Activated CD8-positive, alpha-beta T cell treated with anti-CD3 and anti-CD28 coated beads for 36 hours (primary cell): ENCODE measurements around the gene DCAF6. TPM values are rescaled to one million over a fixed set of nuclear protein-coding genes. Genes with fewer than 3 reads are reported as not detected.

Experiments
- ATAC-seq: fragments of 200-7000 bp; cut with Tn5 transposase; one replicate; pipeline ENCODE4 v1.10.0; 2021; ENCODE audit warnings: mild to moderate bottlenecking, moderate library complexity
- CTCF ChIA-PET: fragments of 350-600 bp; sonication (Branson Sonifier 250); formaldehyde crosslinking; loops from one replicate; lab custom pipeline; 2021; ENCODE audit warnings: antibody characterized with exemption; lab: Charles Lee
- POLR2A ChIA-PET: fragments of 350-600 bp; sonication (Branson Sonifier 250); formaldehyde crosslinking; loops from one replicate; lab custom pipeline; 2021; ENCODE audit warnings: antibody characterized with exemption; lab: Charles Lee
- DNase-seq: peaks from one replicate; pipeline ENCODE4 v3.0.0-alpha.2; 2020
- H3K27ac Mint-ChIP-seq: one replicate; pipeline ENCODE4 v1.8.0; 2021; ENCODE audit warnings: mild to moderate bottlenecking, mixed read lengths
- H3K27me3 Mint-ChIP-seq: one replicate; pipeline ENCODE4 v1.8.0; 2021; ENCODE audit warnings: mixed read lengths
- H3K36me3 Mint-ChIP-seq: one replicate; pipeline ENCODE4 v1.8.0; 2021; ENCODE audit warnings: low read depth, mixed read lengths
- H3K4me1 Mint-ChIP-seq: one replicate; pipeline ENCODE4 v1.8.0; 2021; ENCODE audit warnings: low read depth, mixed read lengths
- H3K4me3 Mint-ChIP-seq: one replicate; pipeline ENCODE4 v1.8.0; 2021; ENCODE audit warnings: mild to moderate bottlenecking, moderate library complexity, mixed read lengths
- H3K9me3 Mint-ChIP-seq: one replicate; pipeline ENCODE4 v1.8.0; 2021; ENCODE audit warnings: mixed read lengths
- intact Hi-C: fragments of 100-400 bp; cut with micrococcal nuclease; formaldehyde crosslinking; loops from one replicate; pipeline ENCODE4 v1.10.0; 2022
- total RNA-seq, 2 experiments: library from RNA; stranded (reverse); gene quantifications; one replicate each; pipeline ENCODE4 v1.2.3, GENCODE V29; 2021
- TF ChIP-seq, protein P1 (sequence below): fragments of 200-600 bp; IDR thresholded peaks from one replicate; pipeline ENCODE4 v1.8.0; 2022; ENCODE audit warnings: antibody characterized with exemption, mild to moderate bottlenecking

The DCAF6 gene
- total RNA-seq, 2 experiments from 2014 or later, result 21.6 to 22.6 TPM

GRCh38 chr1:168031627-168032026 lies 95.1 kb downstream of the DCAF6 start:
- no peaks in the 10 kb centered on the region for H3K9me3 Mint-ChIP-seq
- no peaks in the 10 kb centered on the region for H3K36me3 Mint-ChIP-seq
- TF ChIP-seq, protein P1, sequence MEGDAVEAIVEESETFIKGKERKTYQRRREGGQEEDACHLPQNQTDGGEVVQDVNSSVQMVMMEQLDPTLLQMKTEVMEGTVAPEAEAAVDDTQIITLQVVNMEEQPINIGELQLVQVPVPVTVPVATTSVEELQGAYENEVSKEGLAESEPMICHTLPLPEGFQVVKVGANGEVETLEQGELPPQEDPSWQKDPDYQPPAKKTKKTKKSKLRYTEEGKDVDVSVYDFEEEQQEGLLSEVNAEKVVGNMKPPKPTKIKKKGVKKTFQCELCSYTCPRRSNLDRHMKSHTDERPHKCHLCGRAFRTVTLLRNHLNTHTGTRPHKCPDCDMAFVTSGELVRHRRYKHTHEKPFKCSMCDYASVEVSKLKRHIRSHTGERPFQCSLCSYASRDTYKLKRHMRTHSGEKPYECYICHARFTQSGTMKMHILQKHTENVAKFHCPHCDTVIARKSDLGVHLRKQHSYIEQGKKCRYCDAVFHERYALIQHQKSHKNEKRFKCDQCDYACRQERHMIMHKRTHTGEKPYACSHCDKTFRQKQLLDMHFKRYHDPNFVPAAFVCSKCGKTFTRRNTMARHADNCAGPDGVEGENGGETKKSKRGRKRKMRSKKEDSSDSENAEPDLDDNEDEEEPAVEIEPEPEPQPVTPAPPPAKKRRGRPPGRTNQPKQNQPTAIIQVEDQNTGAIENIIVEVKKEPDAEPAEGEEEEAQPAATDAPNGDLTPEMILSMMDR, result no peak
- ATAC-seq (no peak), DNase-seq (no peak)
- no peaks in the 10 kb centered on the region for H3K4me1 Mint-ChIP-seq
- no peak overlapping the region for H3K4me3 Mint-ChIP-seq
- H3K27ac Mint-ChIP-seq, result no peak overlapping the region
- ChIA-PET POLR2A (no interaction called here), CTCF (no interaction called here)
- H3K27me3 Mint-ChIP-seq, result no peaks in the 10 kb centered on the region
- intact Hi-C loops, result no loop called here

- POLR2A ChIA-PET, result interaction anchor here (0.8 kb wide), 1 partner anchor 318 kb away, joined by 3 read pairs; no protein-coding TSS in a partner anchor
- intact Hi-C loops, result no loop called here
- no peaks in the 10 kb centered on the region for H3K36me3 Mint-ChIP-seq
- no peak overlapping the region for H3K27ac Mint-ChIP-seq
- ATAC-seq, result no peak
- no peaks in the 10 kb centered on the region for H3K4me1 Mint-ChIP-seq
- DNase-seq, result no peak
- CTCF ChIA-PET, result no interaction called here
- H3K27me3 Mint-ChIP-seq, result no peaks in the 10 kb centered on the region
- TF ChIP-seq, protein P1, result no peak
- H3K4me3 Mint-ChIP-seq, result no peak overlapping the region
- no peaks in the 10 kb centered on the region for H3K9me3 Mint-ChIP-seq
These were observed 95.5 kb downstream of the DCAF6 start for GRCh38 chr1:168032029-168032428.

GRCh38 chr1:168035345-168035744 lies 98.9 kb downstream of the DCAF6 start:
- Mint-ChIP-seq H3K4me3 (no peak overlapping the region), H3K36me3 (no peaks in the 10 kb centered on the region), H3K4me1 (no peaks in the 10 kb centered on the region), H3K27me3 (no peaks in the 10 kb centered on the region), H3K27ac (no peak overlapping the region), H3K9me3 (no peaks in the 10 kb centered on the region)
- TF ChIP-seq, protein P1, result no peak
- DNase-seq (no peak), ATAC-seq (no peak)
- ChIA-PET CTCF (interaction anchor here (1.2 to 1.3 kb wide), 2 partner anchors 47 to 49 kb away, joined by 3 to 4 read pairs; no protein-coding TSS in a partner anchor), POLR2A (no interaction called here)
- intact Hi-C loops, result no loop called here

GRCh38 chr1:168042362-168042761 lies 105.9 kb downstream of the DCAF6 start:
- ChIA-PET CTCF (interaction anchor here (1.7 kb wide), 1 partner anchor 8 kb away, joined by 5 read pairs; no protein-coding TSS in a partner anchor), POLR2A (no interaction called here)
- H3K9me3 Mint-ChIP-seq, result no peaks in the 10 kb centered on the region
- ATAC-seq, result no peak
- H3K36me3 Mint-ChIP-seq, result peaks cover 14% of the 10 kb centered on the region
- H3K4me3 Mint-ChIP-seq, result no peak overlapping the region
- no peak for DNase-seq
- no peaks in the 10 kb centered on the region for H3K4me1 Mint-ChIP-seq
- no peak overlapping the region for H3K27ac Mint-ChIP-seq
- TF ChIP-seq, protein P1, result no peak
- intact Hi-C loops, result no loop called here
- H3K27me3 Mint-ChIP-seq, result no peaks in the 10 kb centered on the region

DNA sequence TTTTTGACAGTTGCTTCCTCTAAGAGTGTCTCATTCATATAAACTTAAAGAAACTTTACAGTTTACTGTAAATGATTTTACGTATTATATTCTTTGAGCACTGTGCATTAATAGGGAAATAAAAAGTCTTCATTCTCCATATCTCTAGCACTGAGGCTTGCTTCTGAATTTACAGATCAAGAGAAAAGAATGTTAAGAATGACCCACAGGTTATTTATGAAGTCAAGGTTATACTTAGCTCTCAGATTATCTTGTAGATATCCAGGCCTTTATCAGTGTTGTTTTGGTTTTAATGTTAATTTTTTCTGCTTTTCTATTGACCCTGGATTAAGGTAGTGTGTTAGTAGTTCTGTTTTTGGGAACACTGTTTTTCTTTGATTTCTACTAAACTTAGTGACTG lies 108.8 kb downstream of the DCAF6 start:
- CTCF ChIA-PET, result no interaction called here

More for the DNA sequence above, 108.8 kb downstream of the DCAF6 start:
- no peaks in the 10 kb centered on the region for H3K4me1 Mint-ChIP-seq
- DNase-seq, result no peak
- POLR2A ChIA-PET, result no interaction called here
- ATAC-seq, result no peak
- no peaks in the 10 kb centered on the region for H3K27me3 Mint-ChIP-seq
- H3K27ac Mint-ChIP-seq, result no peak overlapping the region
- TF ChIP-seq, protein P1, result no peak
- H3K9me3 Mint-ChIP-seq, result no peaks in the 10 kb centered on the region
- H3K36me3 Mint-ChIP-seq, result peaks cover 17% of the 10 kb centered on the region
- no peak overlapping the region for H3K4me3 Mint-ChIP-seq
- intact Hi-C loops, result no loop called here
